ENCODE measurements around the gene FRMPD1.

Gene FRMPD1

GRCh38 chr9:37645903-37646506 lies 4.7 kb upstream of the FRMPD1 start:
- no peak for DNase-seq
- H3K27me3 ChIP-seq (replicated peaks; ENCODE audit: control insufficient read depth, insufficient read depth, low read length, poor library complexity, severe bottlenecking): peaks cover 4% of the 10 kb centered on the region

GRCh38 chr9:37650299-37650872 lies 368 bp upstream of the FRMPD1 start:
- Histone ChIP-seq H3K27me3 (replicated peaks; ENCODE audit: control insufficient read depth, insufficient read depth, low read length, poor library complexity, severe bottlenecking) (peaks cover 4% of the 10 kb centered on the region), H3K4me1 (ENCODE audit: control insufficient read depth, insufficient read depth, low read length, poor library complexity, severe bottlenecking) (peaks cover 8% of the 10 kb centered on the region), H3K9me3 (ENCODE audit: control insufficient read depth, low read length) (no peaks in the 10 kb centered on the region), H3K27ac (ENCODE audit: insufficient read depth, low read length, poor library complexity, severe bottlenecking) (no peak overlapping the region), H3K4me3 (ENCODE audit: insufficient read depth, low read depth, low read length, poor library complexity, severe bottlenecking) (peak overlapping the region; percentile 11), H3K36me3 (ENCODE audit: control insufficient read depth, insufficient read depth, low read length) (no peaks in the 10 kb centered on the region)
- DNase-seq: no peak

More at GRCh38 chr9:37645903-37646506, 4.7 kb upstream of the FRMPD1 start:
- peaks cover 3% of the 10 kb centered on the region for H3K4me1 ChIP-seq (ENCODE audit: control insufficient read depth, insufficient read depth, low read length, poor library complexity, severe bottlenecking)
- H3K4me3 ChIP-seq (ENCODE audit: insufficient read depth, low read depth, low read length, poor library complexity, severe bottlenecking): no peak overlapping the region
- H3K9me3 ChIP-seq (ENCODE audit: control insufficient read depth, low read length): no peaks in the 10 kb centered on the region
- no peak overlapping the region for H3K27ac ChIP-seq (ENCODE audit: insufficient read depth, low read length, poor library complexity, severe bottlenecking)
- no peaks in the 10 kb centered on the region for H3K36me3 ChIP-seq (ENCODE audit: control insufficient read depth, insufficient read depth, low read length)

GRCh38 chr9:37652261-37652660 lies 1.5 kb downstream of the FRMPD1 start:
- H3K27me3 ChIP-seq (replicated peaks; ENCODE audit: control insufficient read depth, insufficient read depth, low read length, poor library complexity, severe bottlenecking): peaks cover 4% of the 10 kb centered on the region
- no peak overlapping the region for H3K4me3 ChIP-seq (ENCODE audit: insufficient read depth, low read depth, low read length, poor library complexity, severe bottlenecking)
- no peak overlapping the region for H3K27ac ChIP-seq (ENCODE audit: insufficient read depth, low read length, poor library complexity, severe bottlenecking)
- H3K36me3 ChIP-seq (ENCODE audit: control insufficient read depth, insufficient read depth, low read length): no peaks in the 10 kb centered on the region
- peaks cover 8% of the 10 kb centered on the region for H3K4me1 ChIP-seq (ENCODE audit: control insufficient read depth, insufficient read depth, low read length, poor library complexity, severe bottlenecking)
- no peak for DNase-seq
- no peaks in the 10 kb centered on the region for H3K9me3 ChIP-seq (ENCODE audit: control insufficient read depth, low read length)

GRCh38 chr9:37653385-37653784 lies 2.6 kb downstream of the FRMPD1 start:
- Histone ChIP-seq H3K9me3 (ENCODE audit: control insufficient read depth, low read length) (no peaks in the 10 kb centered on the region), H3K27me3 (replicated peaks; ENCODE audit: control insufficient read depth, insufficient read depth, low read length, poor library complexity, severe bottlenecking) (peaks cover 4% of the 10 kb centered on the region), H3K36me3 (ENCODE audit: control insufficient read depth, insufficient read depth, low read length) (no peaks in the 10 kb centered on the region), H3K4me3 (ENCODE audit: insufficient read depth, low read depth, low read length, poor library complexity, severe bottlenecking) (no peak overlapping the region), H3K27ac (ENCODE audit: insufficient read depth, low read length, poor library complexity, severe bottlenecking) (no peak overlapping the region), H3K4me1 (ENCODE audit: control insufficient read depth, insufficient read depth, low read length, poor library complexity, severe bottlenecking) (peaks cover 8% of the 10 kb centered on the region)
- no peak for DNase-seq

GRCh38 chr9:37656936-37657335 lies 6.2 kb downstream of the FRMPD1 start:
- H3K27me3 ChIP-seq (replicated peaks; ENCODE audit: control insufficient read depth, insufficient read depth, low read length, poor library complexity, severe bottlenecking): peaks cover 4% of the 10 kb centered on the region
- no peaks in the 10 kb centered on the region for H3K9me3 ChIP-seq (ENCODE audit: control insufficient read depth, low read length)
- H3K36me3 ChIP-seq (ENCODE audit: control insufficient read depth, insufficient read depth, low read length): no peaks in the 10 kb centered on the region
- DNase-seq: no peak
- no peak overlapping the region for H3K27ac ChIP-seq (ENCODE audit: insufficient read depth, low read length, poor library complexity, severe bottlenecking)
- H3K4me3 ChIP-seq (ENCODE audit: insufficient read depth, low read depth, low read length, poor library complexity, severe bottlenecking): no peak overlapping the region
- no peaks in the 10 kb centered on the region for H3K4me1 ChIP-seq (ENCODE audit: control insufficient read depth, insufficient read depth, low read length, poor library complexity, severe bottlenecking)

- H3K27ac ChIP-seq (ENCODE audit: insufficient read depth, low read length, poor library complexity, severe bottlenecking): no peak overlapping the region
- no peak for DNase-seq
- H3K36me3 ChIP-seq (ENCODE audit: control insufficient read depth, insufficient read depth, low read length): no peaks in the 10 kb centered on the region
- no peaks in the 10 kb centered on the region for H3K9me3 ChIP-seq (ENCODE audit: control insufficient read depth, low read length)
- H3K4me1 ChIP-seq (ENCODE audit: control insufficient read depth, insufficient read depth, low read length, poor library complexity, severe bottlenecking): no peaks in the 10 kb centered on the region
- H3K4me3 ChIP-seq (ENCODE audit: insufficient read depth, low read depth, low read length, poor library complexity, severe bottlenecking): no peak overlapping the region
- H3K27me3 ChIP-seq (replicated peaks; ENCODE audit: control insufficient read depth, insufficient read depth, low read length, poor library complexity, severe bottlenecking): no peaks in the 10 kb centered on the region
These were observed 9.9 kb downstream of the FRMPD1 start for GRCh38 chr9:37660691-37661090.

- Histone ChIP-seq H3K4me3 (ENCODE audit: insufficient read depth, low read depth, low read length, poor library complexity, severe bottlenecking) (no peak overlapping the region), H3K27me3 (replicated peaks; ENCODE audit: control insufficient read depth, insufficient read depth, low read length, poor library complexity, severe bottlenecking) (no peaks in the 10 kb centered on the region), H3K9me3 (ENCODE audit: control insufficient read depth, low read length) (no peaks in the 10 kb centered on the region), H3K36me3 (ENCODE audit: control insufficient read depth, insufficient read depth, low read length) (no peaks in the 10 kb centered on the region), H3K27ac (ENCODE audit: insufficient read depth, low read length, poor library complexity, severe bottlenecking) (no peak overlapping the region), H3K4me1 (ENCODE audit: control insufficient read depth, insufficient read depth, low read length, poor library complexity, severe bottlenecking) (no peaks in the 10 kb centered on the region)
- no peak for DNase-seq
These were observed 13.2 kb downstream of the FRMPD1 start for GRCh38 chr9:37663926-37664325.

- no peak for DNase-seq
- Histone ChIP-seq H3K36me3 (ENCODE audit: control insufficient read depth, insufficient read depth, low read length) (no peaks in the 10 kb centered on the region), H3K9me3 (ENCODE audit: control insufficient read depth, low read length) (no peaks in the 10 kb centered on the region), H3K4me1 (ENCODE audit: control insufficient read depth, insufficient read depth, low read length, poor library complexity, severe bottlenecking) (no peaks in the 10 kb centered on the region), H3K27me3 (replicated peaks; ENCODE audit: control insufficient read depth, insufficient read depth, low read length, poor library complexity, severe bottlenecking) (peaks cover 3% of the 10 kb centered on the region), H3K4me3 (ENCODE audit: insufficient read depth, low read depth, low read length, poor library complexity, severe bottlenecking) (no peak overlapping the region), H3K27ac (ENCODE audit: insufficient read depth, low read length, poor library complexity, severe bottlenecking) (no peak overlapping the region)
These were observed 17.0 kb downstream of the FRMPD1 start for GRCh38 chr9:37667706-37668105.

GRCh38 chr9:37668116-37668601 lies 17.4 kb downstream of the FRMPD1 start:
- Histone ChIP-seq H3K27me3 (replicated peaks; ENCODE audit: control insufficient read depth, insufficient read depth, low read length, poor library complexity, severe bottlenecking) (peaks cover 3% of the 10 kb centered on the region), H3K4me3 (ENCODE audit: insufficient read depth, low read depth, low read length, poor library complexity, severe bottlenecking) (no peak overlapping the region), H3K27ac (ENCODE audit: insufficient read depth, low read length, poor library complexity, severe bottlenecking) (no peak overlapping the region), H3K9me3 (ENCODE audit: control insufficient read depth, low read length) (no peaks in the 10 kb centered on the region), H3K36me3 (ENCODE audit: control insufficient read depth, insufficient read depth, low read length) (no peaks in the 10 kb centered on the region), H3K4me1 (ENCODE audit: control insufficient read depth, insufficient read depth, low read length, poor library complexity, severe bottlenecking) (no peaks in the 10 kb centered on the region)
- no peak for DNase-seq

GRCh38 chr9:37669232-37669631 lies 18.5 kb downstream of the FRMPD1 start:
- no peaks in the 10 kb centered on the region for H3K9me3 ChIP-seq (ENCODE audit: control insufficient read depth, low read length)
- H3K27ac ChIP-seq (ENCODE audit: insufficient read depth, low read length, poor library complexity, severe bottlenecking): no peak overlapping the region
- H3K4me3 ChIP-seq (ENCODE audit: insufficient read depth, low read depth, low read length, poor library complexity, severe bottlenecking): no peak overlapping the region
- no peaks in the 10 kb centered on the region for H3K4me1 ChIP-seq (ENCODE audit: control insufficient read depth, insufficient read depth, low read length, poor library complexity, severe bottlenecking)
- no peaks in the 10 kb centered on the region for H3K36me3 ChIP-seq (ENCODE audit: control insufficient read depth, insufficient read depth, low read length)
- H3K27me3 ChIP-seq (replicated peaks; ENCODE audit: control insufficient read depth, insufficient read depth, low read length, poor library complexity, severe bottlenecking): peaks cover 3% of the 10 kb centered on the region
- DNase-seq: no peak

Measured in effector memory CD4-positive, alpha-beta T cell (primary cell).